HEK293 (cell line): Measurements from ENCODE around the gene USP33.

ENCODE experiments used
- BCL11A ChIP-seq: fragments of 450-650 bp; formaldehyde crosslinking; IDR thresholded peaks from 2 replicates; pipeline ENCODE4 v1.5.1; 2016; ENCODE audit warnings: low read depth, missing biosample characterization, missing genetic modification characterization
- HOXD13 ChIP-seq: sonication (generic); formaldehyde crosslinking; IDR thresholded peaks from 2 replicates; pipeline ENCODE4 v1.8.0; 2022; ENCODE audit warnings: missing genetic modification reagents, borderline replicate concordance
- KLF1 ChIP-seq: fragments of 450-650 bp; formaldehyde crosslinking; IDR thresholded peaks from 2 replicates; pipeline ENCODE4 v1.5.1; 2016; ENCODE audit warnings: missing biosample characterization, missing genetic modification characterization
- KLF16 ChIP-seq: fragments of 450-650 bp; formaldehyde crosslinking; IDR thresholded peaks from 2 replicates; pipeline ENCODE4 v1.5.1; 2017; ENCODE audit warnings: missing biosample characterization, missing genetic modification characterization
- ZBTB1 ChIP-seq: fragments of 450-650 bp; formaldehyde crosslinking; IDR thresholded peaks from 2 replicates; pipeline ENCODE4 v1.5.1; 2016; ENCODE audit warnings: missing biosample characterization, missing genetic modification characterization
- ZBTB49 ChIP-seq: fragments of 450-650 bp; formaldehyde crosslinking; IDR thresholded peaks from 2 replicates; pipeline ENCODE4 v1.5.1; 2016; ENCODE audit warnings: missing biosample characterization, missing genetic modification characterization, low read depth
- ZEB2 ChIP-seq: fragments of 450-650 bp; formaldehyde crosslinking; IDR thresholded peaks from 2 replicates; pipeline ENCODE4 v1.5.1; 2016; ENCODE audit warnings: missing biosample characterization, missing genetic modification characterization
- ZFP37 ChIP-seq: fragments of 450-650 bp; formaldehyde crosslinking; IDR thresholded peaks from 2 replicates; pipeline ENCODE4 v1.5.1; 2016; ENCODE audit warnings: missing biosample characterization, missing genetic modification characterization
- ZFP69B ChIP-seq: fragments of 450-650 bp; formaldehyde crosslinking; IDR thresholded peaks from 2 replicates; pipeline ENCODE4 v1.5.1; 2016; ENCODE audit warnings: missing biosample characterization, missing genetic modification characterization
- ZNF132 ChIP-seq: fragments of 450-650 bp; formaldehyde crosslinking; IDR thresholded peaks from 2 replicates; pipeline ENCODE4 v1.5.1; 2017; ENCODE audit warnings: missing biosample characterization, missing genetic modification characterization, borderline replicate concordance
- ZNF133 ChIP-seq: fragments of 450-650 bp; formaldehyde crosslinking; IDR thresholded peaks from 2 replicates; pipeline ENCODE4 v1.5.1; 2016; ENCODE audit warnings: missing biosample characterization, missing genetic modification characterization
- ZNF138 ChIP-seq: fragments of 450-650 bp; formaldehyde crosslinking; IDR thresholded peaks from 2 replicates; pipeline ENCODE4 v1.5.1; 2016; ENCODE audit warnings: missing biosample characterization, missing genetic modification characterization, borderline replicate concordance
- ZNF148 ChIP-seq: fragments of 450-650 bp; formaldehyde crosslinking; IDR thresholded peaks from 2 replicates; pipeline ENCODE4 v1.5.0; 2017; ENCODE audit warnings: missing biosample characterization, missing genetic modification characterization, borderline replicate concordance
- ZNF157 ChIP-seq: fragments of 450-650 bp; formaldehyde crosslinking; IDR thresholded peaks from 2 replicates; pipeline ENCODE4 v1.5.1; 2016; ENCODE audit warnings: missing biosample characterization, missing genetic modification characterization
- ZNF184 ChIP-seq: fragments of 450-650 bp; IDR thresholded peaks from 2 replicates; pipeline ENCODE4 v1.5.1; 2018; ENCODE audit warnings: missing biosample characterization, mild to moderate bottlenecking, missing genetic modification characterization
- ZNF214 ChIP-seq: fragments of 450-650 bp; formaldehyde crosslinking; IDR thresholded peaks from 2 replicates; pipeline ENCODE4 v1.5.1; 2017; ENCODE audit warnings: missing biosample characterization, mild to moderate bottlenecking, missing genetic modification characterization, borderline replicate concordance
- ZNF26 ChIP-seq: fragments of 450-650 bp; formaldehyde crosslinking; IDR thresholded peaks from 2 replicates; pipeline ENCODE4 v1.5.1; 2016; ENCODE audit warnings: missing biosample characterization, missing genetic modification characterization
- ZNF280D ChIP-seq: fragments of 450-650 bp; formaldehyde crosslinking; IDR thresholded peaks from 2 replicates; pipeline ENCODE4 v1.5.1; 2016; ENCODE audit warnings: missing biosample characterization, missing genetic modification characterization
- ZNF324 ChIP-seq: fragments of 450-650 bp; formaldehyde crosslinking; IDR thresholded peaks from 2 replicates; pipeline ENCODE4 v1.5.1; 2016; ENCODE audit warnings: missing biosample characterization, missing genetic modification characterization
- ZNF362 ChIP-seq: fragments of 450-650 bp; formaldehyde crosslinking; IDR thresholded peaks from 2 replicates; pipeline ENCODE4 v1.5.1; 2016; ENCODE audit warnings: missing biosample characterization, missing genetic modification characterization
- ZNF398 ChIP-seq: fragments of 450-650 bp; formaldehyde crosslinking; IDR thresholded peaks from 2 replicates; pipeline ENCODE4 v1.5.1; 2017; ENCODE audit warnings: missing biosample characterization, missing genetic modification characterization
- ZNF580 ChIP-seq: fragments of 450-650 bp; formaldehyde crosslinking; IDR thresholded peaks from 2 replicates; pipeline ENCODE4 v1.5.1; 2016; ENCODE audit warnings: missing biosample characterization, missing genetic modification characterization
- ZNF600 ChIP-seq: fragments of 450-650 bp; formaldehyde crosslinking; IDR thresholded peaks from 2 replicates; pipeline ENCODE4 v1.5.1; 2016; ENCODE audit warnings: missing biosample characterization, missing genetic modification characterization
- ZNF610 ChIP-seq: fragments of 450-650 bp; formaldehyde crosslinking; IDR thresholded peaks from 2 replicates; pipeline ENCODE4 v1.5.1; 2016; ENCODE audit warnings: missing biosample characterization, missing genetic modification characterization, borderline replicate concordance

The USP33 gene

GRCh38 chr1:77759071-77760028 lies at the start of gene USP33 (continued):
- TF ChIP-seq ZNF148 (tag by site-specific recombination) = no peak
- 0 out of 2 replicates have a peak, but pooled peaks have one; percentile 11 for TF ChIP-seq ZNF580 (tag by site-specific recombination)
- TF ChIP-seq ZNF133 = no peak
- no peak for TF ChIP-seq ZNF610 (tag by site-specific recombination)
- TF ChIP-seq ZNF324 (tag by site-specific recombination) = no peak
- TF ChIP-seq ZNF184 (tag by site-specific recombination) = no peak
- TF ChIP-seq ZEB2 (tag by site-specific recombination) = peak; percentile 90
- TF ChIP-seq KLF1 = peak; percentile 51
- TF ChIP-seq ZNF138 (tag by site-specific recombination) = no peak
- no peak; the same call in 1 of the 2 replicates for TF ChIP-seq ZFP37 (tag by site-specific recombination)
- no peak for TF ChIP-seq ZNF157 (tag by site-specific recombination)
- 0 out of 2 replicates have a peak, but pooled peaks have one; percentile 27 for TF ChIP-seq ZFP69B (tag by site-specific recombination)
- TF ChIP-seq ZNF280D (tag by site-specific recombination) = no peak
- peak; percentile 68; the same call in 1 of the 2 replicates for TF ChIP-seq KLF16 (tag by site-specific recombination)
- no peak for TF ChIP-seq ZNF214
- TF ChIP-seq ZBTB49 = no peak
- 0 out of 2 replicates have a peak, but pooled peaks have one; percentile 42 for TF ChIP-seq HOXD13
- TF ChIP-seq BCL11A = no peak
- 0 out of 2 replicates have a peak, but pooled peaks have one; percentile 13 for TF ChIP-seq ZBTB1
- TF ChIP-seq ZNF398 (tag by site-specific recombination) = no peak
- TF ChIP-seq ZNF132 (tag by site-specific recombination) = no peak
- no peak for TF ChIP-seq ZNF26
- TF ChIP-seq ZNF600 (tag by site-specific recombination) = 0 out of 2 replicates have a peak, but pooled peaks have one; percentile 9
- TF ChIP-seq ZNF362 = no peak
